Transverse colon (tissue), 4 donors: ENCODE results near the gene CCRL2.

ENCODE experiments used
- CTCF ChIP-seq, 5 experiments: fragments of 200-600 bp in 3 of 5; fragments of 450-650 bp in 2 of 5; sonication (generic) in 3 of 5; IDR thresholded peaks; 1 replicate in 2 of 5; 2 replicates in 3 of 5; pipeline ENCODE4 v1.5.1; 2016 to 2017; ENCODE audit warnings: antibody characterized with exemption in 5 of 5, inconsistent platforms in 3 of 5, mild to moderate bottlenecking in 2 of 5, moderate library complexity in 1 of 5
- EP300 ChIP-seq: sonication (generic); formaldehyde crosslinking; IDR thresholded peaks from one replicate; pipeline ENCODE4 v1.6.1; 2017; ENCODE audit warnings: antibody characterized with exemption, low read depth
- POLR2A ChIP-seq: fragments of 450-650 bp; IDR thresholded peaks from one replicate; pipeline ENCODE4 v1.6.1; 2016; ENCODE audit warnings: antibody characterized with exemption, mild to moderate bottlenecking, moderate library complexity
- POLR2AphosphoS5 ChIP-seq, 3 donors: sonication (generic); formaldehyde crosslinking; IDR thresholded peaks; one replicate each; pipeline ENCODE4 v1.6.1; 2016; ENCODE audit warnings: antibody characterized with exemption in 3 of 3

GRCh38 chr3:46429250-46429649 is 22.2 kb downstream of the CCRL2 start:
- no peak for TF ChIP-seq CTCF (IDR thresholded peaks at IDR 0.05)
- no peak for TF ChIP-seq POLR2A
- no peak for TF ChIP-seq POLR2AphosphoS5 (IDR thresholded peaks at IDR 0.05)
- no peak for TF ChIP-seq EP300
